ENCODE results near the gene PPAT.
A peak's percentile ranks its signal among the peaks of the same experiment; 100 is the strongest.

The PPAT gene

DNA sequence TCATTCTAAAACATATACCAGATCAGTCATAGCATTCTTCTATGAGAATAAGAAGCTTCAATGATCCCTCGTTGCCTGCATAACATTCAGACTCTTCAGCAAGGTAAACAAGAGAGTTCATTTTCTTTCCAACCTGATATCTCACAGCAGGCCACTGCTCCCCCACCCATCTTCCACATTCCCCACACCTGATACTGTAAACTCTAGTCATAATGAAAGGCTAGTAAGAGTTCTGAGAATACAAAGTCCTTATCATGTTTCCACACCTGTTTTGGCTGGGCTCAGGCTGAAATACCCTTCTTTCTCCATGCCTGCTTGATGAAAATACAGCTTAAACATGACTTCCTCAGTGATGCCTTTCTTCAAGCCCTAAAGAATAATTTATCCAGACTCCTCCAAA, 45.9 kb downstream of the PPAT start:
- Histone ChIP-seq H3K36me3 (ENCODE audit: control insufficient read depth in 5 of 5, insufficient read depth in 5 of 5, low read length in 5 of 5) (peaks cover 0 to 4% (median 0%) of the 10 kb centered on the region in 5 donors), H3K27me3 (ENCODE audit: control insufficient read depth in 5 of 5, insufficient read depth in 4 of 5, low read length in 5 of 5) (no peaks in the 10 kb centered on the region), H3K9me3 (ENCODE audit: control insufficient read depth in 5 of 5, low read length in 5 of 5) (no peaks in the 10 kb centered on the region), H3K9ac (ENCODE audit: low read length in 5 of 5) (no peak overlapping the region), H3K4me1 (ENCODE audit: control insufficient read depth in 5 of 5, insufficient read depth in 5 of 5, low read length in 5 of 5) (peaks cover 0 to 18% (median 17%) of the 10 kb centered on the region in 5 donors), H3K4me3 (ENCODE audit: low read depth in 1 of 5, low read length in 5 of 5) (no peak overlapping the region), H3K27ac (ENCODE audit: low read depth, low read length) (no peak overlapping the region)

- H3K27me3 ChIP-seq (ENCODE audit: control insufficient read depth in 5 of 5, insufficient read depth in 4 of 5, low read length in 5 of 5): no peaks in the 10 kb centered on the region
- peaks cover 0 to 18% (median 17%) of the 10 kb centered on the region in 5 donors for H3K4me1 ChIP-seq (ENCODE audit: control insufficient read depth in 5 of 5, insufficient read depth in 5 of 5, low read length in 5 of 5)
- H3K4me3 ChIP-seq (ENCODE audit: low read depth in 1 of 5, low read length in 5 of 5): peak overlapping the region; percentile 85 to 98 (median 96)
- H3K27ac ChIP-seq (ENCODE audit: low read depth, low read length): peak overlapping the region; percentile 94
- no peaks in the 10 kb centered on the region for H3K9me3 ChIP-seq (ENCODE audit: control insufficient read depth in 5 of 5, low read length in 5 of 5)
- H3K9ac ChIP-seq (ENCODE audit: low read length in 5 of 5): peak overlapping the region in 4 of 5 donors; percentile 85 to 98 (median 92)
- peaks cover 0 to 4% (median 0%) of the 10 kb centered on the region in 5 donors for H3K36me3 ChIP-seq (ENCODE audit: control insufficient read depth in 5 of 5, insufficient read depth in 5 of 5, low read length in 5 of 5)
Measured at GRCh38 chr4:56388306-56388705, 47.1 kb downstream of the PPAT start.

DNA sequence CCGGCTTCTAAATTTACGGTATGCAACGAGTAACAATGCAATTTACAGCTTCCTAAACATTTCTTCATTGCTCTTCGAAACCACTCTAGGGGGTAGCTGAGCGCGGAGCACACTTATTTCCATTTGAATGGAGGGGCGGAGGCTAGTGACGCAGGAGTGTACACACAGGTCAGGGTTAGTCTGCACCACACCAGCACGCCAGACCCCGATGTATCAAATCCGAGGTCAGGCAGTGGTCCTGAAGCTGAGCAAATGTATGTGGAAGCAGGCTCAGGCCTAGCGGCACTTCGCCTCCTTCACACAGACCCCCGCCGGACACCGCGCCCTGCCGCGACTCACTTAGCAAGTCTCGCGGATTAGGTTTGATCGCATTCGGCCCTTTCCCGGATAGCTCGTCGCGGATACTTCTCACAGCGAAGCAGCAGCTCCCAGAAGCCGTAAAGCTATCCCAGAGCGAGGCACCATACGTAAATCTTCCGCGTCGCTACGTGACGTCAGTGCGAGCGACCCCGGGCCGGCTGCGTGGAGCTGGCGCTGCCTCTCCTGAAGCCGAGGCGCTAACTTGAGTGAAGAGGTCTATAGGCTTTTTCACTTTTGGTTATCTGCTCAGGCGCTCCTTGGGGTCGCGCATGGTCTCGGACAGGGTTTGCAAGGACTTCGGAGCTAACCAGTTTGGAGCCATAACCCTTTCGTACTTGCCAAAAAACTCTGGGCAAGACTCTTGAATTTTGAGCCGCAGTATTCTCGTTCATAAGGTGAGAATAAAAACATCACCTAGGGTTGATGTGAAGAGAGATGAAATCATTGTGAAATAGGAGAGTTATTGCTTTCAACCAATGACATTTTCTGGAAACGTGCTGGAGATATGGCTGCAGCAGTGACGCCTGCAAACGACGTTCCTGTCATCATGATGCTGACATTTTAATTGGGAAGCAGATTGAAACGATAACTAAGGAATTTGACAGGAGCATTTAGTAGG, 48.1 kb downstream of the PPAT start, which contains the start of gene AASDH:
TSS of gene AASDH (minus strand) at position 469 of the 979 bp plus-strand sequence. CDS start 3,192 bp downstream, outside the sequence.
- Histone ChIP-seq H3K9me3 (ENCODE audit: control insufficient read depth in 5 of 5, low read length in 5 of 5) (no peaks in the 10 kb centered on the region), H3K27me3 (ENCODE audit: control insufficient read depth in 5 of 5, insufficient read depth in 4 of 5, low read length in 5 of 5) (no peaks in the 10 kb centered on the region), H3K27ac (ENCODE audit: low read depth, low read length) (peak within 1 kb of the TSS; percentile 94), H3K4me3 (ENCODE audit: low read depth in 1 of 5, low read length in 5 of 5) (peak within 1 kb of the TSS; percentile 85 to 98 (median 96)), H3K4me1 (ENCODE audit: control insufficient read depth in 5 of 5, insufficient read depth in 5 of 5, low read length in 5 of 5) (peaks cover 0 to 18% (median 17%) of the 10 kb centered on the region in 5 donors), H3K36me3 (ENCODE audit: control insufficient read depth in 5 of 5, insufficient read depth in 5 of 5, low read length in 5 of 5) (peaks cover 0 to 5% (median 0%) of the 10 kb centered on the region in 5 donors), H3K9ac (ENCODE audit: low read length in 5 of 5) (peak within 1 kb of the TSS; percentile 85 to 98 (median 94))

- H3K27ac ChIP-seq (ENCODE audit: low read depth, low read length): no peak overlapping the region
- peak overlapping the region in 2 of 5 donors; percentile 19 to 27 for H3K4me3 ChIP-seq (ENCODE audit: low read depth in 1 of 5, low read length in 5 of 5)
- no peak overlapping the region for H3K9ac ChIP-seq (ENCODE audit: low read length in 5 of 5)
- peaks cover 0 to 7% (median 0%) of the 10 kb centered on the region in 5 donors for H3K36me3 ChIP-seq (ENCODE audit: control insufficient read depth in 5 of 5, insufficient read depth in 5 of 5, low read length in 5 of 5)
- no peaks in the 10 kb centered on the region for H3K27me3 ChIP-seq (ENCODE audit: control insufficient read depth in 5 of 5, insufficient read depth in 4 of 5, low read length in 5 of 5)
- H3K4me1 ChIP-seq (ENCODE audit: control insufficient read depth in 5 of 5, insufficient read depth in 5 of 5, low read length in 5 of 5): peaks cover 0 to 18% (median 17%) of the 10 kb centered on the region in 5 donors
- no peaks in the 10 kb centered on the region for H3K9me3 ChIP-seq (ENCODE audit: control insufficient read depth in 5 of 5, low read length in 5 of 5)
Measured at GRCh38 chr4:56386091-56386490, 49.3 kb downstream of the PPAT start.

DNA sequence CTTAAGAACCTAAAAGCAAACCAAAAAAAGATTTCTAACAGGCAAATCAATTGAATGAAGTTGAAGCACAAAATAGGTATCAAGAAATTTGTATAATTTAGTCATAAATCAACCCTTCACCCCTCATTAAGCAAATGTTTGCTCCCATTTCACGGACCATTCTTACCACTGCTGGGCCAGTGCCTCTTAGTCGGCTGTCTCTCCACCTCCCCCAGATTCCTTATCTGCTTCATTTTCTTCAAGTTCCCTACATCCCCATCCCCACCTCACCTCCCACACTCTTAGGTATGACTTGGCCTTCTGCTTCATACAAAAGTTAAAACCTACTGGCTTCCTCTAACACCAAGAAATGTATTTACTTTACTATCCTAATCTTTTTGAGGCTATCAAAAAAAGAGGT, 60.0 kb downstream of the PPAT start:
- H3K4me3 ChIP-seq (ENCODE audit: low read depth in 1 of 5, low read length in 5 of 5): no peak overlapping the region
- H3K9ac ChIP-seq (ENCODE audit: low read length in 5 of 5): no peak overlapping the region
- peaks cover 0 to 5% (median 0%) of the 10 kb centered on the region in 5 donors for H3K4me1 ChIP-seq (ENCODE audit: control insufficient read depth in 5 of 5, insufficient read depth in 5 of 5, low read length in 5 of 5)
- no peaks in the 10 kb centered on the region for H3K9me3 ChIP-seq (ENCODE audit: control insufficient read depth in 5 of 5, low read length in 5 of 5)
- no peak overlapping the region for H3K27ac ChIP-seq (ENCODE audit: low read depth, low read length)
- no peaks in the 10 kb centered on the region for H3K27me3 ChIP-seq (ENCODE audit: control insufficient read depth in 5 of 5, insufficient read depth in 4 of 5, low read length in 5 of 5)
- H3K36me3 ChIP-seq (ENCODE audit: control insufficient read depth in 5 of 5, insufficient read depth in 5 of 5, low read length in 5 of 5): peaks cover 3 to 15% (median 8%) of the 10 kb centered on the region in 5 donors

- H3K27ac ChIP-seq (ENCODE audit: low read depth, low read length): no peak overlapping the region
- H3K9ac ChIP-seq (ENCODE audit: low read length in 5 of 5): no peak overlapping the region
Measured at GRCh38 chr4:56374956-56375355, 60.5 kb downstream of the PPAT start.

DNA sequence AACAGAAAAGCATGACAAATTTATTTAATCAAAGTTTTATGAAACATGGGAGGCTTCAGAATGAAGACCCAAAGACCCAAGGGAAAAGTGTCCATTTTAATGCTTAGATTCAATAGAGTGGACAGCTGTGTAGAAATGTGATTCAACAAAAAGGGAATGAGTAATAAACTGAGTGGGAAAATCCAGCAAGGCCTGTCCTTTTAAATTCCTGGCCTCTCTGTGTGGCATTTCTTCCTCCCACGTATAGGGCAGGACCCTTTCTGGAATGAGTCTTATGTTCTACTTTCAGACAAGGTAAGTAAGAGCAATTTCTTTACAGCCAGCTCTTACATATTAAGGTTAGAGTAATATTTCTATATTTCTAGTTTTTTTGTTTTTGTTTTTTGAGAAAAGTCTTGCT, 62.6 kb downstream of the PPAT start:
- Histone ChIP-seq H3K9ac (ENCODE audit: low read length in 5 of 5) (no peak overlapping the region), H3K36me3 (ENCODE audit: control insufficient read depth in 5 of 5, insufficient read depth in 5 of 5, low read length in 5 of 5) (peaks cover 7 to 16% (median 9%) of the 10 kb centered on the region in 5 donors), H3K27me3 (ENCODE audit: control insufficient read depth in 5 of 5, insufficient read depth in 4 of 5, low read length in 5 of 5) (no peaks in the 10 kb centered on the region), H3K4me1 (ENCODE audit: control insufficient read depth in 5 of 5, insufficient read depth in 5 of 5, low read length in 5 of 5) (peaks cover 0 to 5% (median 0%) of the 10 kb centered on the region in 5 donors), H3K9me3 (ENCODE audit: control insufficient read depth in 5 of 5, low read length in 5 of 5) (no peaks in the 10 kb centered on the region), H3K27ac (ENCODE audit: low read depth, low read length) (no peak overlapping the region), H3K4me3 (ENCODE audit: low read depth in 1 of 5, low read length in 5 of 5) (no peak overlapping the region)

More at GRCh38 chr4:56374956-56375355, 60.5 kb downstream of the PPAT start:
- H3K4me3 ChIP-seq (ENCODE audit: low read depth in 1 of 5, low read length in 5 of 5): no peak overlapping the region
- no peaks in the 10 kb centered on the region for H3K9me3 ChIP-seq (ENCODE audit: control insufficient read depth in 5 of 5, low read length in 5 of 5)
- no peaks in the 10 kb centered on the region for H3K27me3 ChIP-seq (ENCODE audit: control insufficient read depth in 5 of 5, insufficient read depth in 4 of 5, low read length in 5 of 5)
- H3K36me3 ChIP-seq (ENCODE audit: control insufficient read depth in 5 of 5, insufficient read depth in 5 of 5, low read length in 5 of 5): peaks cover 6 to 13% (median 10%) of the 10 kb centered on the region in 5 donors
- H3K4me1 ChIP-seq (ENCODE audit: control insufficient read depth in 5 of 5, insufficient read depth in 5 of 5, low read length in 5 of 5): peaks cover 0 to 5% (median 0%) of the 10 kb centered on the region in 5 donors

GRCh38 chr4:56371426-56372220, 63.8 kb downstream of the PPAT start:
- H3K4me3 ChIP-seq (ENCODE audit: low read depth in 1 of 5, low read length in 5 of 5): no peak overlapping the region
- H3K4me1 ChIP-seq (ENCODE audit: control insufficient read depth in 5 of 5, insufficient read depth in 5 of 5, low read length in 5 of 5): peaks cover 0 to 5% (median 0%) of the 10 kb centered on the region in 5 donors
- no peaks in the 10 kb centered on the region for H3K9me3 ChIP-seq (ENCODE audit: control insufficient read depth in 5 of 5, low read length in 5 of 5)
- H3K27me3 ChIP-seq (ENCODE audit: control insufficient read depth in 5 of 5, insufficient read depth in 4 of 5, low read length in 5 of 5): no peaks in the 10 kb centered on the region
- peaks cover 7 to 16% (median 9%) of the 10 kb centered on the region in 5 donors for H3K36me3 ChIP-seq (ENCODE audit: control insufficient read depth in 5 of 5, insufficient read depth in 5 of 5, low read length in 5 of 5)
- no peak overlapping the region for H3K27ac ChIP-seq (ENCODE audit: low read depth, low read length)
- peak overlapping the region in 2 of 5 donors; percentile 8 to 11 for H3K9ac ChIP-seq (ENCODE audit: low read length in 5 of 5)

DNA sequence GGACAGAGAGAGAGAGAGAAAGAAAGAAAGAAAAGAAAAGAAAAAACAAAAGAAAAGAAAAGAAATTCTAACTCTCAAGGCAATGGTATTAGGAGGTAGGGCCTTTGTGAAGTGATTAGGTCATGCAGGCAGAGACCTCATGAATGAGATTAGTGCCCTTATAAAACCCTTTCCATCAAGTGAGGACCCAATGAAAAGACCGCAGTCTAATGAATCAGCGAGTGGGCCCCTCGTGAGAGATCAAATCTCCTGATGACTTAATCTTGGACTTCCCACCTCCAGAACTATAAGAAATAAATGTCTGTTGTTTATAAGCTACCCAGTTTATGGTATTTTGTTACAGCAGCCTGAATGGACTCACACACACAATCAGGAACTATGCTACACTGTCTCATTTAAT, 65.0 kb downstream of the PPAT start:
- Histone ChIP-seq H3K36me3 (ENCODE audit: control insufficient read depth in 5 of 5, insufficient read depth in 5 of 5, low read length in 5 of 5) (peaks cover 7 to 16% (median 8%) of the 10 kb centered on the region in 5 donors), H3K27ac (ENCODE audit: low read depth, low read length) (no peak overlapping the region), H3K4me3 (ENCODE audit: low read depth in 1 of 5, low read length in 5 of 5) (no peak overlapping the region), H3K9me3 (ENCODE audit: control insufficient read depth in 5 of 5, low read length in 5 of 5) (no peaks in the 10 kb centered on the region), H3K9ac (ENCODE audit: low read length in 5 of 5) (no peak overlapping the region), H3K4me1 (ENCODE audit: control insufficient read depth in 5 of 5, insufficient read depth in 5 of 5, low read length in 5 of 5) (peaks cover 0 to 5% (median 0%) of the 10 kb centered on the region in 5 donors), H3K27me3 (ENCODE audit: control insufficient read depth in 5 of 5, insufficient read depth in 4 of 5, low read length in 5 of 5) (no peaks in the 10 kb centered on the region)

All from subcutaneous abdominal adipose tissue (tissue), 5 donors.